Ovary (tissue), 9 donors: ENCODE data around the gene ARFGAP1. TPM values are rescaled to one million over a fixed set of nuclear protein-coding genes. Genes with fewer than 3 reads are reported as not detected.

Source experiments
- DNase-seq, 5 donors: peaks; one replicate each; pipeline ENCODE4 v3.0.0-alpha.2; 2019 to 2020
- H3K27ac ChIP-seq, 2 donors: fragments of 200-600 bp; one replicate each; pipeline versions ENCODE4 v1.5.1 to v1.8.0; 2019 to 2022
- H3K27me3 ChIP-seq: fragments of 200-600 bp; one replicate; pipeline ENCODE4 v1.8.0; 2022
- H3K36me3 ChIP-seq: fragments of 200-600 bp; sonication (generic); one replicate; pipeline ENCODE4 v1.5.1; 2019
- H3K4me1 ChIP-seq: one replicate; pipeline ENCODE4 v1.8.1; 2013; ENCODE audit warnings: mild to moderate bottlenecking, moderate library complexity; ENCODE audit not compliant: insufficient read depth
- H3K4me3 ChIP-seq: fragments of 200-600 bp; sonication (generic); one replicate; pipeline ENCODE4 v1.5.1; 2017
- H3K9me3 ChIP-seq, 2 donors: fragments of 200-600 bp in 1 of 2; sonication (generic) in 1 of 2; one replicate each; pipeline versions ENCODE4 v1.5.1 to v1.8.1; 2013 to 2019; ENCODE audit warnings: mild to moderate bottlenecking in 1 of 2, moderate library complexity in 1 of 2
- EP300 ChIP-seq: sonication (generic); formaldehyde crosslinking; IDR thresholded peaks from one replicate; pipeline ENCODE4 v1.6.1; 2017; ENCODE audit warnings: antibody characterized with exemption
- POLR2A ChIP-seq: fragments of 450-650 bp; IDR thresholded peaks from one replicate; pipeline ENCODE4 v1.6.1; 2017; ENCODE audit warnings: antibody characterized with exemption, mild to moderate bottlenecking, moderate library complexity
- WGBS, 3 donors: extraction: QIAGEN DNeasy Blood & Tissue Kit in 1 of 3; methylation state at CpG; one replicate each; pipeline versions ENCODE4 v1.1.5 to v1.1.7; 2013 to 2017; 5-methylcytosine and 5-hydroxymethylcytosine counted together
- intact Hi-C, 4 donors: fragments of 100-400 bp; cut with DNase I; formaldehyde crosslinking; loops; one replicate each; pipeline versions ENCODE4 v1.11.0 to v1.15.1; 2022 to 2023
- polyA plus RNA-seq, 2 donors: library from polyadenylated mRNA; stranded (reverse); fragments of 200-250 nt in 1 of 2; fragments of 350-450 nt in 1 of 2; fragmentation: Illumina TruSeq in 1 of 2; extraction: RNeasy Lipid Tissue Mini Kit (QIAGEN cat#74804) in 1 of 2; gene quantifications; one replicate each; pipeline ENCODE4 v1.2.3, GENCODE V29; 2013 to 2014
- total RNA-seq, 7 donors: library from RNA; depleted of rRNA in 2 of 7; stranded (reverse); fragments of >200 nt in 2 of 7; fragmentation: NEBNext Ultra II Directional in 3 of 7; extraction: Animal tissue kit (Norgen Biotek cat#: 25700) in 3 of 7; gene quantifications; one replicate each; pipeline versions ENCODE4 v1.1.0 to v1.2.4, GENCODE V29; 2016 to 2023
- TF ChIP-seq, protein P1 (sequence below), 3 donors: fragments of 450-650 bp in 2 of 3; fragments of 200-600 bp in 1 of 3; IDR thresholded peaks; one replicate each; pipeline versions ENCODE4 v1.5.1 to v1.8.0; 2016 to 2022; ENCODE audit warnings: antibody characterized with exemption in 3 of 3, mild to moderate bottlenecking in 1 of 3
- donor health status: DM: no; HTN: no; CAD: no; lungs with moderate emphysema.
- donor health status: DM: no; HTN: no; CAD: no.
- donor health status: Bipolar disorder and iron deficiency.
- donor health status: DM: yes; HTN: yes; CAD: no.
- donor health status: DM: no; HTN: no; CAD: no.
- donor health status: DM: yes; HTN: yes; CAD: no.

ARFGAP1 gene
- total and polyA plus RNA-seq, 9 donors: 18.9 to 80.2 (median 68.7) TPM

DNA sequence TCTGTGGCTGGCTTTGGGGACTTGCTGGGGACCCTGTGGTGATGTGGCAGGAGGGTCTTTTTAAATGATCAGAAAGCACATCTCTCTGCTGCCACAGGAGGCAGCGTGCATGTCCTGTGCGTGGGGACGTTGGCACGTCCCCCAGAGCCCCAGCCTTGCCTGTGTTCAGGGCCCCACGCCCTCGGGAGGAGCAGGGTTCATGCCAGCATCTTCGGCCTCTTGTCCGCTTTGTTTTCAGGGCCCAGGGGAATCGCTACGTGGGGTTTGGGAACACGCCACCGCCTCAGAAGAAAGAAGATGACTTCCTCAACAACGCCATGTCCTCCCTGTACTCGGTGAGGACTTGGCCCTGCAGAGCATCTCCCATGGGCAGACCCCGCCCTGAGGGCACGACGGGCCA lies 6.0 kb downstream of the ARFGAP1 start:
- no peaks in the 10 kb centered on the region for H3K36me3 ChIP-seq

DNA sequence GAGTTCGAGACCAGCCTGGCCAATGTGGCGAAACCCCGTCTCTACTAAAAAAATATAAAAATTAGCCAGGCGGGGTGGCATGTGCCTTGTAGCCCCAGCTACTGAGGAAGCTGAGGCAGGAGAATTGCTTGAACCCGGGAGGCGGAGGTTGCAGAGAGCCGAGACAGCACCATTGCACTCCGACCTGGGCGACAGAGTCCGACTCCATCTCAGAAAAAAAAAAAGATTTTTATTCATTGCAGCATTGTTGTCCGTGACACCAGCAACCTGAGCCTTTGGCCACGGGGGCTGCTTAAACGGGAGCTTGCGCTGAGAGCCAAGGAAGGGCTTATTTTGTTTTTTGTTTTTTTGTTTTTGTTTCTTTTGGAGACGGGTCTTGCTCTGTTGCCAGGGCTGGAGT lies 7.3 kb downstream of the ARFGAP1 start:
- TF ChIP-seq, protein P1, sequence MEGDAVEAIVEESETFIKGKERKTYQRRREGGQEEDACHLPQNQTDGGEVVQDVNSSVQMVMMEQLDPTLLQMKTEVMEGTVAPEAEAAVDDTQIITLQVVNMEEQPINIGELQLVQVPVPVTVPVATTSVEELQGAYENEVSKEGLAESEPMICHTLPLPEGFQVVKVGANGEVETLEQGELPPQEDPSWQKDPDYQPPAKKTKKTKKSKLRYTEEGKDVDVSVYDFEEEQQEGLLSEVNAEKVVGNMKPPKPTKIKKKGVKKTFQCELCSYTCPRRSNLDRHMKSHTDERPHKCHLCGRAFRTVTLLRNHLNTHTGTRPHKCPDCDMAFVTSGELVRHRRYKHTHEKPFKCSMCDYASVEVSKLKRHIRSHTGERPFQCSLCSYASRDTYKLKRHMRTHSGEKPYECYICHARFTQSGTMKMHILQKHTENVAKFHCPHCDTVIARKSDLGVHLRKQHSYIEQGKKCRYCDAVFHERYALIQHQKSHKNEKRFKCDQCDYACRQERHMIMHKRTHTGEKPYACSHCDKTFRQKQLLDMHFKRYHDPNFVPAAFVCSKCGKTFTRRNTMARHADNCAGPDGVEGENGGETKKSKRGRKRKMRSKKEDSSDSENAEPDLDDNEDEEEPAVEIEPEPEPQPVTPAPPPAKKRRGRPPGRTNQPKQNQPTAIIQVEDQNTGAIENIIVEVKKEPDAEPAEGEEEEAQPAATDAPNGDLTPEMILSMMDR (IDR thresholded peaks at IDR 0.05): no peak
- TF ChIP-seq POLR2A: no peak
- TF ChIP-seq EP300: no peak
- H3K27ac ChIP-seq: no peak overlapping the region
- no peaks in the 10 kb centered on the region for H3K27me3 ChIP-seq
- H3K9me3 ChIP-seq: no peaks in the 10 kb centered on the region
- H3K4me1 ChIP-seq: no peaks in the 10 kb centered on the region
- intact Hi-C loops: loop anchor here in 1 of 4 donors (5.0 kb wide), 1 partner anchor 337 kb away; no protein-coding TSS in a partner anchor
- no peak overlapping the region for H3K4me3 ChIP-seq
- 87 to 89% (median 88%) methylated on average over 15 of the region's 15 CpGs for whole genome bisulfite sequencing, 3 donors
- no peaks in the 10 kb centered on the region for H3K36me3 ChIP-seq
- DNase-seq: no peak

More for the DNA sequence above, 6.0 kb downstream of the ARFGAP1 start:
- no peak overlapping the region for H3K4me3 ChIP-seq
- intact Hi-C loops: loop anchor here in 1 of 4 donors (5.0 kb wide), 1 partner anchor 339 kb away; no protein-coding TSS in a partner anchor
- H3K4me1 ChIP-seq: peaks cover 5% of the 10 kb centered on the region
- no peaks in the 10 kb centered on the region for H3K9me3 ChIP-seq
- WGBS, 3 donors: 77 to 80% (median 77%) methylated on average over 17 of the region's 17 CpGs
- no peak for TF ChIP-seq POLR2A
- TF ChIP-seq EP300: no peak
- TF ChIP-seq, protein P1 (IDR thresholded peaks at IDR 0.05): no peak
- no peaks in the 10 kb centered on the region for H3K27me3 ChIP-seq
- H3K27ac ChIP-seq: no peak overlapping the region
- DNase-seq: no peak

DNA sequence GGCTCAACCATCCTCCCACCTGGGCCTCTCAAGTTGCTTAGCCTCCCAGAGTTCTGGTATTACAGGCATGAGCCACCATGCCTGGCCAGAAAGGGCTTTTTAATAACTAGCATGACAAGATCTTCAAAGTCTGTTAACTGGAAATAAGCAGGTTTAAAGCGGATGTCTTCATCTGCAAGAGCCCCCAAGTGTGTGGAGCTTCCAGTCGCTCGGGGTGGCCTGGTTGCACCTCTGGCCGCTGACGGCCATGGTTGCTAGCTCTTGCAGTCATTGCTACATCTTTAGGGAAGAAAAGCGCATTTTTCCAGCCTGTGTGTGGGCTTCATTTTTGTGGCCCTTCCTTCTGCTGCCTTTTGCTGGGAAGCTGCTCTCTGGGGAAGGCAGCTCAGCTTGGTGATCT lies 7.8 kb downstream of the ARFGAP1 start:
- H3K27me3 ChIP-seq: no peaks in the 10 kb centered on the region
- 92 to 97% (median 95%) methylated on average over 6 of the region's 6 CpGs for WGBS, 3 donors
- H3K4me3 ChIP-seq: no peak overlapping the region
- TF ChIP-seq POLR2A (no peak), EP300 (no peak)
- TF ChIP-seq, protein P1 (IDR thresholded peaks at IDR 0.05): no peak
- no peak for DNase-seq
- H3K9me3 ChIP-seq: no peaks in the 10 kb centered on the region
- intact Hi-C loops: no loop called here
- H3K4me1 ChIP-seq: no peaks in the 10 kb centered on the region
- H3K36me3 ChIP-seq: no peaks in the 10 kb centered on the region
- no peak overlapping the region for H3K27ac ChIP-seq

DNA sequence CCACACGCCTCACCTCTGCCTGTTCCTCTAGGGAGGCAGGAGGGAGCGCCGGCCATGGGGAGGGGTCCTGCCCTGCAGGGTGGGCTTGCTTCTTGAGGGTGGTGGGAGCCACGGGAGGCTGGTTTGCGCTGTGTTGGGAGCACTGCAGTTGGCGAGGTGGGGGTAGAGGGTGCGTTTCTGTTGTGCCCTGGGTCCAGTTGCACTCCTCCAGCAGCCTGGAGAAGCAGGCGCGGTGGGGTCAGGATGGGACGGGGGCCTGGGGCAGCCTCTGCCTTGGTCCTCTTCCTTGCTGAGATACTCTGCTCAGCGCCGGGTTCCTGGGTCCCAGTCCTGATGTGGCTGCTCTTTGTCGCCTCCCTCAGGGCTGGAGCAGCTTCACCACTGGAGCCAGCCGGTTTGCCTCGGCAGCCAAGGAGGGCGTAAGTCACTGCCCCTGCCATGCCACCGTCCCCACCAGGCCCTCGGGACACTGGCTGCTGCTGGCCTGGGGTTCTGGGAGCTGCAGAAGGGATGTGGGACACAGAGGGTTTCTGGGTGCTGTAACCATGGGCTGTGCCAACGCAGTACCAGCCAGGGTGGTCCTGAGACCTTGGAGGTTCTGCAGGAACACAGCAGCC lies 8.4 kb downstream of the ARFGAP1 start:
- intact Hi-C loops: no loop called here
- 74 to 76% (median 76%) methylated on average over 16 to 19 of the region's 19 CpGs for WGBS, 3 donors
- H3K4me3 ChIP-seq: no peak overlapping the region
- DNase-seq: no peak
- H3K4me1 ChIP-seq: no peaks in the 10 kb centered on the region
- H3K36me3 ChIP-seq: no peaks in the 10 kb centered on the region
- no peak overlapping the region for H3K27ac ChIP-seq
- H3K27me3 ChIP-seq: no peaks in the 10 kb centered on the region
- TF ChIP-seq EP300 (no peak), POLR2A (no peak)
- TF ChIP-seq, protein P1 (IDR thresholded peaks at IDR 0.05): no peak
- no peaks in the 10 kb centered on the region for H3K9me3 ChIP-seq
